Naive B cell (primary cell): ENCODE data around the gene MED27. TPM values are rescaled to one million over a fixed set of nuclear protein-coding genes. Genes with fewer than 3 reads are reported as not detected.

Experiments
- ATAC-seq, 2 donors: fragments of 150-1000 bp; cut with Tn5 transposase; 2 replicates each; pipeline ENCODE4 v1.10.0; 2021; ENCODE audit warnings: low read depth in 2 of 2, mild to moderate bottlenecking in 2 of 2, moderate library complexity in 2 of 2
- DNase-seq: peaks from one replicate; pipeline ENCODE4 v3.0.0; 2022
- H3K27ac Mint-ChIP-seq, 6 donors: one replicate each; pipeline ENCODE4 v1.8.0; 2020 to 2022; ENCODE audit warnings: mild to moderate bottlenecking in 6 of 6, mixed read lengths in 6 of 6, moderate library complexity in 5 of 6, inconsistent platforms in 2 of 6
- H3K27me3 Mint-ChIP-seq, 3 donors: one replicate each; pipeline ENCODE4 v1.8.0; 2021 to 2022; ENCODE audit warnings: mixed read lengths in 3 of 3, mild to moderate bottlenecking in 1 of 3
- H3K36me3 Mint-ChIP-seq, 2 donors: one replicate each; pipeline ENCODE4 v1.8.0; 2020 to 2022; ENCODE audit warnings: mixed read lengths in 2 of 2, inconsistent platforms in 1 of 2, mild to moderate bottlenecking in 1 of 2
- H3K4me1 Mint-ChIP-seq, 3 donors: one replicate each; pipeline ENCODE4 v1.8.0; 2020 to 2022; ENCODE audit warnings: mixed read lengths in 3 of 3, inconsistent platforms in 1 of 3, mild to moderate bottlenecking in 1 of 3, moderate library complexity in 1 of 3
- H3K4me3 Mint-ChIP-seq, 8 donors: one replicate each; pipeline ENCODE4 v1.8.0; 2020 to 2022; ENCODE audit warnings: mild to moderate bottlenecking in 8 of 8, mixed read lengths in 8 of 8, moderate library complexity in 8 of 8, inconsistent platforms in 2 of 8
- H3K9me3 Mint-ChIP-seq, 7 donors: one replicate each; pipeline ENCODE4 v1.8.0; 2020 to 2022; ENCODE audit warnings: mixed read lengths in 7 of 7, mild to moderate bottlenecking in 5 of 7, inconsistent platforms in 2 of 7, moderate library complexity in 1 of 7
- polyA plus RNA-seq, 6 donors: library from polyadenylated mRNA; unstranded; fragments of 300-500 nt; fragmentation: Illumina TruSeq; gene quantifications; one replicate each; pipeline ENCODE4 v1.2.3, GENCODE V29; 2021; ENCODE audit warnings: low read depth in 6 of 6

The MED27 gene
- polyA plus RNA-seq, 6 donors from 2014 or later, result 33.1 to 76.9 (median 40.5) TPM

- DNase-seq, result no peak
- no peak for ATAC-seq
- H3K9me3 Mint-ChIP-seq, result no peaks in the 10 kb centered on the region
- no peaks in the 10 kb centered on the region for H3K27me3 Mint-ChIP-seq
- no peaks in the 10 kb centered on the region for H3K4me1 Mint-ChIP-seq
- H3K27ac Mint-ChIP-seq, result peak overlapping the region in 1 of 6 donors; percentile 41
- no peaks in the 10 kb centered on the region for H3K36me3 Mint-ChIP-seq
- no peak overlapping the region for H3K4me3 Mint-ChIP-seq
These were observed 206.3 kb downstream of the MED27 start for GRCh38 chr9:131873335-131873734.

- H3K4me3 Mint-ChIP-seq, result no peak overlapping the region
- ATAC-seq (no peak), DNase-seq (no peak)
- H3K36me3 Mint-ChIP-seq, result no peaks in the 10 kb centered on the region
- H3K4me1 Mint-ChIP-seq, result no peaks in the 10 kb centered on the region
- H3K27me3 Mint-ChIP-seq, result no peaks in the 10 kb centered on the region
- peak overlapping the region in 1 of 6 donors; percentile 41 for H3K27ac Mint-ChIP-seq
- no peaks in the 10 kb centered on the region for H3K9me3 Mint-ChIP-seq
These were observed 207.0 kb downstream of the MED27 start for GRCh38 chr9:131872702-131873101.

- Mint-ChIP-seq H3K4me3 (no peak overlapping the region), H3K27me3 (no peaks in the 10 kb centered on the region), H3K36me3 (no peaks in the 10 kb centered on the region), H3K4me1 (no peaks in the 10 kb centered on the region), H3K27ac (no peak overlapping the region), H3K9me3 (no peaks in the 10 kb centered on the region)
- ATAC-seq (no peak), DNase-seq (no peak)
These were observed 207.7 kb downstream of the MED27 start for GRCh38 chr9:131872006-131872405.

- no peak for ATAC-seq
- Mint-ChIP-seq H3K36me3 (no peaks in the 10 kb centered on the region), H3K27ac (no peak overlapping the region), H3K4me1 (peaks cover 0 to 4% (median 0%) of the 10 kb centered on the region in 3 donors), H3K4me3 (no peak overlapping the region), H3K27me3 (no peaks in the 10 kb centered on the region), H3K9me3 (no peaks in the 10 kb centered on the region)
- DNase-seq, result no peak
These were observed 209.5 kb downstream of the MED27 start for GRCh38 chr9:131870156-131870555.

GRCh38 chr9:131869348-131869747 is 210.3 kb downstream of the MED27 start:
- Mint-ChIP-seq H3K27ac (peak overlapping the region in 1 of 6 donors; percentile 32), H3K27me3 (no peaks in the 10 kb centered on the region), H3K9me3 (no peaks in the 10 kb centered on the region), H3K4me3 (no peak overlapping the region), H3K36me3 (no peaks in the 10 kb centered on the region), H3K4me1 (peaks cover 0 to 4% (median 0%) of the 10 kb centered on the region in 3 donors)
- DNase-seq (no peak), ATAC-seq (no peak)

GRCh38 chr9:131868766-131869165 is 210.9 kb downstream of the MED27 start:
- Mint-ChIP-seq H3K36me3 (no peaks in the 10 kb centered on the region), H3K9me3 (no peaks in the 10 kb centered on the region), H3K27me3 (no peaks in the 10 kb centered on the region), H3K4me3 (no peak overlapping the region), H3K27ac (peak overlapping the region in 2 of 6 donors; percentile 37 to 86), H3K4me1 (peaks cover 0 to 4% (median 0%) of the 10 kb centered on the region in 3 donors)
- DNase-seq, result no peak
- no peak for ATAC-seq

- Mint-ChIP-seq H3K4me3 (no peak overlapping the region), H3K27me3 (no peaks in the 10 kb centered on the region), H3K9me3 (no peaks in the 10 kb centered on the region), H3K27ac (peak overlapping the region in 1 of 6 donors; percentile 41), H3K36me3 (peaks cover 0 to 2% of the 10 kb centered on the region in 2 donors), H3K4me1 (peaks cover 0 to 4% (median 0%) of the 10 kb centered on the region in 3 donors)
- ATAC-seq (no peak), DNase-seq (no peak)
These were observed 212.0 kb downstream of the MED27 start for GRCh38 chr9:131867611-131868192.

- Mint-ChIP-seq H3K4me1 (peaks cover 0 to 6% (median 4%) of the 10 kb centered on the region in 3 donors), H3K27ac (peak overlapping the region in 2 of 6 donors; percentile 43 to 75), H3K9me3 (no peaks in the 10 kb centered on the region), H3K27me3 (no peaks in the 10 kb centered on the region), H3K4me3 (no peak overlapping the region), H3K36me3 (peaks cover 11 to 21% of the 10 kb centered on the region in 2 donors)
- DNase-seq, result no peak
- ATAC-seq, result no peak
These were observed 214.0 kb downstream of the MED27 start for GRCh38 chr9:131865446-131866195.

GRCh38 chr9:131864531-131864930 is 215.1 kb downstream of the MED27 start:
- no peak for ATAC-seq
- no peaks in the 10 kb centered on the region for H3K9me3 Mint-ChIP-seq
- no peak overlapping the region for H3K27ac Mint-ChIP-seq
- peaks cover 11 to 21% of the 10 kb centered on the region in 2 donors for H3K36me3 Mint-ChIP-seq
- H3K4me3 Mint-ChIP-seq, result no peak overlapping the region
- DNase-seq, result no peak
- no peaks in the 10 kb centered on the region for H3K27me3 Mint-ChIP-seq
- H3K4me1 Mint-ChIP-seq, result peaks cover 0 to 6% (median 4%) of the 10 kb centered on the region in 3 donors

GRCh38 chr9:131863306-131863896 is 216.3 kb downstream of the MED27 start:
- H3K36me3 Mint-ChIP-seq, result peaks cover 11 to 21% of the 10 kb centered on the region in 2 donors
- no peak overlapping the region for H3K27ac Mint-ChIP-seq
- no peaks in the 10 kb centered on the region for H3K9me3 Mint-ChIP-seq
- peaks cover 0 to 6% (median 4%) of the 10 kb centered on the region in 3 donors for H3K4me1 Mint-ChIP-seq
- no peak overlapping the region for H3K4me3 Mint-ChIP-seq
- no peaks in the 10 kb centered on the region for H3K27me3 Mint-ChIP-seq
- ATAC-seq (no peak), DNase-seq (no peak)

- peak overlapping the region in 1 of 6 donors; percentile 11 for H3K27ac Mint-ChIP-seq
- no peak for ATAC-seq
- H3K4me3 Mint-ChIP-seq, result peak overlapping the region in 1 of 8 donors; percentile 45
- DNase-seq, result no peak
- H3K27me3 Mint-ChIP-seq, result no peaks in the 10 kb centered on the region
- H3K9me3 Mint-ChIP-seq, result no peaks in the 10 kb centered on the region
- peaks cover 0 to 6% (median 4%) of the 10 kb centered on the region in 3 donors for H3K4me1 Mint-ChIP-seq
- H3K36me3 Mint-ChIP-seq, result peaks cover 11 to 21% of the 10 kb centered on the region in 2 donors
These were observed 217.4 kb downstream of the MED27 start for GRCh38 chr9:131862261-131862660.

GRCh38 chr9:131860430-131860829 is 219.2 kb downstream of the MED27 start:
- H3K9me3 Mint-ChIP-seq, result no peaks in the 10 kb centered on the region
- peaks cover 11 to 21% of the 10 kb centered on the region in 2 donors for H3K36me3 Mint-ChIP-seq
- H3K27ac Mint-ChIP-seq, result no peak overlapping the region
- peaks cover 0 to 6% (median 0%) of the 10 kb centered on the region in 3 donors for H3K4me1 Mint-ChIP-seq
- DNase-seq, result no peak
- ATAC-seq, result no peak
- H3K4me3 Mint-ChIP-seq, result no peak overlapping the region
- no peaks in the 10 kb centered on the region for H3K27me3 Mint-ChIP-seq

GRCh38 chr9:131858147-131858546 is 221.5 kb downstream of the MED27 start:
- H3K27ac Mint-ChIP-seq, result no peak overlapping the region
- H3K9me3 Mint-ChIP-seq, result no peaks in the 10 kb centered on the region
- H3K27me3 Mint-ChIP-seq, result no peaks in the 10 kb centered on the region
- no peak for ATAC-seq
- DNase-seq, result no peak
- H3K4me1 Mint-ChIP-seq, result peaks cover 0 to 6% (median 0%) of the 10 kb centered on the region in 3 donors
- no peak overlapping the region for H3K4me3 Mint-ChIP-seq
- peaks cover 11 to 21% of the 10 kb centered on the region in 2 donors for H3K36me3 Mint-ChIP-seq

- H3K27ac Mint-ChIP-seq, result no peak overlapping the region
These were observed 223.6 kb downstream of the MED27 start for GRCh38 chr9:131856105-131856504.

More at GRCh38 chr9:131856105-131856504, 223.6 kb downstream of the MED27 start:
- no peak overlapping the region for H3K4me3 Mint-ChIP-seq
- peaks cover 4 to 9% of the 10 kb centered on the region in 2 donors for H3K36me3 Mint-ChIP-seq
- no peak for ATAC-seq
- no peak for DNase-seq
- no peaks in the 10 kb centered on the region for H3K27me3 Mint-ChIP-seq
- H3K9me3 Mint-ChIP-seq, result no peaks in the 10 kb centered on the region
- peaks cover 0 to 5% (median 0%) of the 10 kb centered on the region in 3 donors for H3K4me1 Mint-ChIP-seq
